HEK293 (cell line): Measurements from ENCODE around the gene EXO5.

Experiments used
- HIC1 ChIP-seq: fragments of 450-650 bp; formaldehyde crosslinking; IDR thresholded peaks from 2 replicates; pipeline ENCODE4 v1.5.1; 2016; ENCODE audit warnings: missing biosample characterization, missing genetic modification characterization
- KLF8 ChIP-seq: fragments of 450-650 bp; formaldehyde crosslinking; IDR thresholded peaks from 2 replicates; pipeline ENCODE4 v1.5.1; 2016; ENCODE audit warnings: missing biosample characterization, missing genetic modification characterization
- MEIS1 ChIP-seq: sonication (generic); formaldehyde crosslinking; IDR thresholded peaks from 2 replicates; pipeline ENCODE4 v1.8.1; 2022; ENCODE audit warnings: missing genetic modification reagents, mild to moderate bottlenecking, borderline replicate concordance
- OSR2 ChIP-seq: fragments of 450-650 bp; formaldehyde crosslinking; IDR thresholded peaks from 2 replicates; pipeline ENCODE4 v1.5.1; 2016; ENCODE audit warnings: missing biosample characterization, missing genetic modification characterization
- PRDM1 ChIP-seq: fragments of 450-650 bp; formaldehyde crosslinking; IDR thresholded peaks from 2 replicates; pipeline ENCODE4; 2016; ENCODE audit warnings: missing biosample characterization, missing genetic modification characterization
- SP7 ChIP-seq: fragments of 450-650 bp; formaldehyde crosslinking; IDR thresholded peaks from 2 replicates; pipeline ENCODE4 v1.5.1; 2016; ENCODE audit warnings: missing biosample characterization, missing genetic modification characterization
- ZBTB1 ChIP-seq: fragments of 450-650 bp; formaldehyde crosslinking; IDR thresholded peaks from 2 replicates; pipeline ENCODE4 v1.5.1; 2016; ENCODE audit warnings: missing biosample characterization, missing genetic modification characterization
- ZBTB17 ChIP-seq: fragments of 450-650 bp; formaldehyde crosslinking; IDR thresholded peaks from 2 replicates; pipeline ENCODE4 v1.5.1; 2016; ENCODE audit warnings: missing biosample characterization, missing genetic modification characterization
- ZNF10 ChIP-seq: fragments of 450-650 bp; formaldehyde crosslinking; IDR thresholded peaks from 2 replicates; pipeline ENCODE4 v1.5.1; 2017; ENCODE audit warnings: missing biosample characterization, missing genetic modification characterization
- ZNF140 ChIP-seq: fragments of 450-650 bp; formaldehyde crosslinking; IDR thresholded peaks from 2 replicates; pipeline ENCODE4 v1.5.1; 2016; ENCODE audit warnings: missing biosample characterization, missing genetic modification characterization
- ZNF148 ChIP-seq: fragments of 450-650 bp; formaldehyde crosslinking; IDR thresholded peaks from 2 replicates; pipeline ENCODE4 v1.5.0; 2017; ENCODE audit warnings: missing biosample characterization, missing genetic modification characterization, borderline replicate concordance
- ZNF157 ChIP-seq: fragments of 450-650 bp; formaldehyde crosslinking; IDR thresholded peaks from 2 replicates; pipeline ENCODE4 v1.5.1; 2016; ENCODE audit warnings: missing biosample characterization, missing genetic modification characterization
- ZNF175 ChIP-seq: fragments of 450-650 bp; formaldehyde crosslinking; IDR thresholded peaks from 2 replicates; pipeline ENCODE4 v1.5.1; 2016; ENCODE audit warnings: missing biosample characterization, missing genetic modification characterization
- ZNF19 ChIP-seq: fragments of 450-650 bp; formaldehyde crosslinking; IDR thresholded peaks from 2 replicates; pipeline ENCODE4; 2016; ENCODE audit warnings: missing biosample characterization, missing genetic modification characterization, low read depth
- ZNF354C ChIP-seq: fragments of 450-650 bp; formaldehyde crosslinking; IDR thresholded peaks from 2 replicates; pipeline ENCODE4 v1.5.1; 2016; ENCODE audit warnings: missing biosample characterization, missing genetic modification characterization, low read depth, borderline replicate concordance
- ZNF366 ChIP-seq: fragments of 450-650 bp; formaldehyde crosslinking; conservative IDR thresholded peaks from 2 replicates; pipeline ENCODE4 v1.5.1; 2016; ENCODE audit warnings: missing biosample characterization, missing genetic modification characterization
- ZNF449 ChIP-seq: fragments of 450-650 bp; formaldehyde crosslinking; IDR thresholded peaks from 2 replicates; pipeline ENCODE4 v1.5.1; 2017; ENCODE audit warnings: missing biosample characterization, mild to moderate bottlenecking, missing genetic modification characterization, moderate library complexity
- ZNF514 ChIP-seq: fragments of 450-650 bp; formaldehyde crosslinking; IDR thresholded peaks from 2 replicates; pipeline ENCODE4 v1.5.1; 2016; ENCODE audit warnings: missing biosample characterization, missing genetic modification characterization
- ZNF529 ChIP-seq: fragments of 450-650 bp; formaldehyde crosslinking; IDR thresholded peaks from 2 replicates; pipeline ENCODE4 v1.5.1; 2017; ENCODE audit warnings: missing genetic modification characterization, missing biosample characterization; ENCODE audit not compliant: insufficient replicate concordance
- ZNF544 ChIP-seq: fragments of 450-650 bp; formaldehyde crosslinking; IDR thresholded peaks from 2 replicates; pipeline ENCODE4 v1.5.0; 2017; ENCODE audit warnings: missing biosample characterization, missing genetic modification characterization
- ZNF596 ChIP-seq: fragments of 450-650 bp; IDR thresholded peaks from 2 replicates; pipeline ENCODE4 v1.5.0; 2018; ENCODE audit warnings: missing biosample characterization, mild to moderate bottlenecking, missing genetic modification characterization, moderate library complexity
- ZNF600 ChIP-seq: fragments of 450-650 bp; formaldehyde crosslinking; IDR thresholded peaks from 2 replicates; pipeline ENCODE4 v1.5.1; 2016; ENCODE audit warnings: missing biosample characterization, missing genetic modification characterization
- ZNF658 ChIP-seq: fragments of 450-650 bp; formaldehyde crosslinking; IDR thresholded peaks from 2 replicates; pipeline ENCODE4; 2016; ENCODE audit warnings: missing biosample characterization, missing genetic modification characterization
- ZNF670 ChIP-seq: fragments of 450-650 bp; formaldehyde crosslinking; IDR thresholded peaks from 2 replicates; pipeline ENCODE4 v1.5.1; 2016; ENCODE audit warnings: missing biosample characterization, missing genetic modification characterization, low read depth
- ZNF707 ChIP-seq: fragments of 450-650 bp; formaldehyde crosslinking; IDR thresholded peaks from 2 replicates; pipeline ENCODE4 v1.5.1; 2016; ENCODE audit warnings: missing biosample characterization, missing genetic modification characterization
- TF ChIP-seq, protein P1 (sequence below): fragments of 450-650 bp; formaldehyde crosslinking; IDR thresholded peaks from 2 replicates; pipeline ENCODE4 v1.5.1; 2016; ENCODE audit warnings: missing biosample characterization, missing genetic modification characterization
- TF ChIP-seq, protein P2 (sequence below): fragments of 450-650 bp; formaldehyde crosslinking; IDR thresholded peaks from 2 replicates; pipeline ENCODE4 v1.5.1; 2016; ENCODE audit warnings: missing biosample characterization, missing genetic modification characterization
- TF ChIP-seq, protein P3 (sequence below): fragments of 450-650 bp; formaldehyde crosslinking; IDR thresholded peaks from 2 replicates; pipeline ENCODE4 v1.5.1; 2016; ENCODE audit warnings: missing biosample characterization, missing genetic modification characterization

The EXO5 gene

GRCh38 chr1:40508375-40509341 is at the start of gene EXO5 (continued):
- TF ChIP-seq ZNF449 (tag by site-specific recombination) (peak; percentile 23; the same call in 1 of the 2 replicates), ZNF10 (tag by site-specific recombination) (no peak), ZNF366 (no peak), ZNF157 (tag by site-specific recombination) (no peak), ZNF175 (tag by site-specific recombination) (no peak), KLF8 (tag by site-specific recombination) (peak; percentile 83), ZNF19 (tag by site-specific recombination) (no peak), ZNF140 (tag by site-specific recombination) (no peak), ZNF707 (tag by site-specific recombination) (no peak), OSR2 (tag by site-specific recombination) (no peak), MEIS1 (no peak), ZBTB1 (no peak), SP7 (tag by site-specific recombination) (peak; percentile 78), ZBTB17 (peak; percentile 86), ZNF514 (no peak), HIC1 (peak; percentile 82), ZNF544 (tag by site-specific recombination) (no peak), ZNF658 (tag by site-specific recombination) (no peak), ZNF354C (tag by site-specific recombination) (no peak), ZNF600 (tag by site-specific recombination) (peak; percentile 73), ZNF529 (tag by site-specific recombination) (no peak), ZNF670 (no peak), ZNF148 (tag by site-specific recombination) (no peak), PRDM1 (tag by site-specific recombination) (no peak), ZNF596 (tag by site-specific recombination) (no peak)
- TF ChIP-seq, protein P1, sequence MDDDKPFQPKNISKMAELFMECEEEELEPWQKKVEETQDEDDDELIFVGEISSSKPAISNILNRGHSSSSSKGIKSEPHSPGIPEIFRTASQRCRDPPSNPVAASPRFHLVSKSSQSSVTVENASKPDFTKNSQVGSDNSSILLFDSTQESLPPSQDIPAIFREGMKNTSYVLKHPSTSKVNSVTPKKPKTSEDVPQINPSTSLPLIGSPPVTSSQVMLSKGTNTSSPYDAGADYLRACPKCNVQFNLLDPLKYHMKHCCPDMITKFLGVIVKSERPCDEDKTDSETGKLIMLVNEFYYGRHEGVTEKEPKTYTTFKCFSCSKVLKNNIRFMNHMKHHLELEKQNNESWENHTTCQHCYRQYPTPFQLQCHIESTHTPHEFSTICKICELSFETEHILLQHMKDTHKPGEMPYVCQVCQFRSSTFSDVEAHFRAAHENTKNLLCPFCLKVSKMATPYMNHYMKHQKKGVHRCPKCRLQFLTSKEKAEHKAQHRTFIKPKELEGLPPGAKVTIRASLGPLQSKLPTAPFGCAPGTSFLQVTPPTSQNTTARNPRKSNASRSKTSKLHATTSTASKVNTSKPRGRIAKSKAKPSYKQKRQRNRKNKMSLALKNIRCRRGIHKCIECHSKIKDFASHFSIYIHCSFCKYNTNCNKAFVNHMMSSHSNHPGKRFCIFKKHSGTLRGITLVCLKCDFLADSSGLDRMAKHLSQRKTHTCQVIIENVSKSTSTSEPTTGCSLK (tag by site-specific recombination) = no peak
- TF ChIP-seq, protein P2, sequence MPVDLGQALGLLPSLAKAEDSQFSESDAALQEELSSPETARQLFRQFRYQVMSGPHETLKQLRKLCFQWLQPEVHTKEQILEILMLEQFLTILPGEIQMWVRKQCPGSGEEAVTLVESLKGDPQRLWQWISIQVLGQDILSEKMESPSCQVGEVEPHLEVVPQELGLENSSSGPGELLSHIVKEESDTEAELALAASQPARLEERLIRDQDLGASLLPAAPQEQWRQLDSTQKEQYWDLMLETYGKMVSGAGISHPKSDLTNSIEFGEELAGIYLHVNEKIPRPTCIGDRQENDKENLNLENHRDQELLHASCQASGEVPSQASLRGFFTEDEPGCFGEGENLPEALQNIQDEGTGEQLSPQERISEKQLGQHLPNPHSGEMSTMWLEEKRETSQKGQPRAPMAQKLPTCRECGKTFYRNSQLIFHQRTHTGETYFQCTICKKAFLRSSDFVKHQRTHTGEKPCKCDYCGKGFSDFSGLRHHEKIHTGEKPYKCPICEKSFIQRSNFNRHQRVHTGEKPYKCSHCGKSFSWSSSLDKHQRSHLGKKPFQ = no peak
- TF ChIP-seq, protein P3, sequence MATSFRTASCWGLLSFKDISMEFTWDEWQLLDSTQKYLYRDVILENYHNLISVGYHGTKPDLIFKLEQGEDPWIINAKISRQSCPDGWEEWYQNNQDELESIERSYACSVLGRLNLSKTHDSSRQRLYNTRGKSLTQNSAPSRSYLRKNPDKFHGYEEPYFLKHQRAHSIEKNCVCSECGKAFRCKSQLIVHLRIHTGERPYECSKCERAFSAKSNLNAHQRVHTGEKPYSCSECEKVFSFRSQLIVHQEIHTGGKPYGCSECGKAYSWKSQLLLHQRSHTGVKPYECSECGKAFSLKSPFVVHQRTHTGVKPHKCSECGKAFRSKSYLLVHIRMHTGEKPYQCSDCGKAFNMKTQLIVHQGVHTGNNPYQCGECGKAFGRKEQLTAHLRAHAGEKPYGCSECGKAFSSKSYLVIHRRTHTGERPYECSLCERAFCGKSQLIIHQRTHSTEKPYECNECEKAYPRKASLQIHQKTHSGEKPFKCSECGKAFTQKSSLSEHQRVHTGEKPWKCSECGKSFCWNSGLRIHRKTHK (tag by site-specific recombination) = no peak
